ENCODE measurements around the gene CREB3. TPM values are rescaled to one million over a fixed set of nuclear protein-coding genes. Genes with fewer than 3 reads are reported as not detected.
A peak's percentile ranks its signal among the peaks of the same experiment; 100 is the strongest.

The CREB3 gene
- total and polyA plus RNA-seq, 2 donors from 2014 or later, result 40.5 to 52.0 TPM

- FAIRE-seq (no peak), DNase-seq (peak in 1 of 5 donors; percentile 84)
- no peak for TF ChIP-seq CTCF (IDR thresholded peaks at IDR 0.05; ENCODE audit: borderline replicate concordance, extremely low read depth, insufficient read depth)
- Histone ChIP-seq H3K9me3 (ENCODE audit: control insufficient read depth in 2 of 3, insufficient read depth in 1 of 3, low read length in 3 of 3) (no peaks in the 10 kb centered on the region), H3K27me3 (ENCODE audit: control insufficient read depth, insufficient read depth, low read length) (no peaks in the 10 kb centered on the region), H3K4me1 (ENCODE audit: control insufficient read depth in 2 of 3, insufficient read depth in 2 of 3, low read depth in 1 of 3, low read length in 3 of 3) (peaks cover 0 to 6% (median 0%) of the 10 kb centered on the region in 3 donors), H3K27ac (ENCODE audit: low read depth in 2 of 2, low read length in 2 of 2) (no peak overlapping the region), H3K36me3 (ENCODE audit: control insufficient read depth in 2 of 3, insufficient read depth in 3 of 3, low read length in 3 of 3) (peaks cover 0 to 2% (median 0%) of the 10 kb centered on the region in 3 donors), H3K4me3 (ENCODE audit: low read length in 3 of 3) (no peak overlapping the region), H3K9ac (ENCODE audit: low read length in 3 of 3) (no peak overlapping the region)
- intact Hi-C loops (cut with DNase I), result no loop called here
These were observed 47.0 kb upstream of the CREB3 start for GRCh38 chr9:35685506-35685905.

- Histone ChIP-seq H3K36me3 (ENCODE audit: control insufficient read depth in 2 of 3, insufficient read depth in 3 of 3, low read length in 3 of 3) (peaks cover 0 to 2% (median 0%) of the 10 kb centered on the region in 3 donors), H3K9ac (ENCODE audit: low read length in 3 of 3) (peak overlapping the region in 1 of 3 donors; percentile 19), H3K4me3 (ENCODE audit: low read length in 3 of 3) (peak overlapping the region in 1 of 3 donors; percentile 25), H3K27ac (ENCODE audit: low read depth in 2 of 2, low read length in 2 of 2) (no peak overlapping the region), H3K9me3 (ENCODE audit: control insufficient read depth in 2 of 3, insufficient read depth in 1 of 3, low read length in 3 of 3) (no peaks in the 10 kb centered on the region), H3K4me1 (ENCODE audit: control insufficient read depth in 2 of 3, insufficient read depth in 2 of 3, low read depth in 1 of 3, low read length in 3 of 3) (peaks cover 0 to 6% (median 0%) of the 10 kb centered on the region in 3 donors), H3K27me3 (ENCODE audit: control insufficient read depth, insufficient read depth, low read length) (no peaks in the 10 kb centered on the region)
- FAIRE-seq, result no peak
- intact Hi-C loops (cut with DNase I), result no loop called here
- DNase-seq, result peak in 3 of 5 donors; percentile 19 to 44 (median 39)
- TF ChIP-seq CTCF (IDR thresholded peaks at IDR 0.05; ENCODE audit: borderline replicate concordance, extremely low read depth, insufficient read depth), result no peak
These were observed 46.0 kb upstream of the CREB3 start for GRCh38 chr9:35686222-35687203.

- peaks cover 0 to 2% (median 0%) of the 10 kb centered on the region in 3 donors for H3K36me3 ChIP-seq (ENCODE audit: control insufficient read depth in 2 of 3, insufficient read depth in 3 of 3, low read length in 3 of 3)
- no peak overlapping the region for H3K9ac ChIP-seq (ENCODE audit: low read length in 3 of 3)
- H3K27me3 ChIP-seq (ENCODE audit: control insufficient read depth, insufficient read depth, low read length), result no peaks in the 10 kb centered on the region
- no peak for TF ChIP-seq CTCF (IDR thresholded peaks at IDR 0.05; ENCODE audit: borderline replicate concordance, extremely low read depth, insufficient read depth)
- intact Hi-C loops (cut with DNase I), result no loop called here
- peaks cover 0 to 6% (median 0%) of the 10 kb centered on the region in 3 donors for H3K4me1 ChIP-seq (ENCODE audit: control insufficient read depth in 2 of 3, insufficient read depth in 2 of 3, low read depth in 1 of 3, low read length in 3 of 3)
- FAIRE-seq, result no peak
- H3K4me3 ChIP-seq (ENCODE audit: low read length in 3 of 3), result no peak overlapping the region
- no peak for DNase-seq
- no peak overlapping the region for H3K27ac ChIP-seq (ENCODE audit: low read depth in 2 of 2, low read length in 2 of 2)
- H3K9me3 ChIP-seq (ENCODE audit: control insufficient read depth in 2 of 3, insufficient read depth in 1 of 3, low read length in 3 of 3), result no peaks in the 10 kb centered on the region
These were observed 45.2 kb upstream of the CREB3 start for GRCh38 chr9:35687306-35687705.
